Measurements from ENCODE around the gene NEK11.
A peak's percentile ranks its signal among the peaks of the same experiment; 100 is the strongest.
"Not testable (repeated sequence)": the region's sequence is repeated elsewhere in the genome, so short reads cannot be mapped to it uniquely, and the experiment has no call there.

Gene NEK11

GRCh38 chr3:131357275-131357674 lies 330.6 kb downstream of the NEK11 start:
- no peak for DNase-seq

- DNase-seq = no peak
These were observed 333.6 kb downstream of the NEK11 start for GRCh38 chr3:131360191-131360755.

- peak; percentile 27 for DNase-seq
These were observed 334.4 kb downstream of the NEK11 start for GRCh38 chr3:131361066-131361463.

GRCh38 chr3:131361464-131362421 lies 335.1 kb downstream of the NEK11 start:
- peak; percentile 88 for DNase-seq

- DNase-seq = no peak
These were observed 336.6 kb downstream of the NEK11 start for GRCh38 chr3:131363275-131363674.

- no peak for DNase-seq
These were observed 344.4 kb downstream of the NEK11 start for GRCh38 chr3:131370935-131371687.

- no peak for DNase-seq
These were observed 345.0 kb downstream of the NEK11 start for GRCh38 chr3:131371688-131372066.

- DNase-seq = no peak
These were observed 348.1 kb downstream of the NEK11 start for GRCh38 chr3:131374741-131375140.

GRCh38 chr3:131380821-131381444 lies 354.3 kb downstream of the NEK11 start:
- DNase-seq = not testable (repeated sequence)

GRCh38 chr3:131381445-131382291 lies 355.0 kb downstream of the NEK11 start, which contains the start of gene NUDT16:
Gene NUDT16, plus strand, starts transcription at chr3:131381774. Its CDS starts 31 bp downstream, at chr3:131381805.
- peak; percentile 93 for DNase-seq

- DNase-seq = no peak
These were observed 359.9 kb downstream of the NEK11 start for GRCh38 chr3:131386429-131387165.

GRCh38 chr3:131387796-131388489 lies 361.3 kb downstream of the NEK11 start:
- DNase-seq = no peak

GRCh38 chr3:131388490-131388799 lies 361.8 kb downstream of the NEK11 start:
- DNase-seq = no peak

- no peak for DNase-seq
These were observed 363.7 kb downstream of the NEK11 start for GRCh38 chr3:131390331-131390730.

- no peak for DNase-seq
These were observed 366.4 kb downstream of the NEK11 start for GRCh38 chr3:131393051-131393450.

GRCh38 chr3:131393868-131394267 lies 367.2 kb downstream of the NEK11 start:
- DNase-seq = no peak

- no peak for DNase-seq
These were observed 367.7 kb downstream of the NEK11 start for GRCh38 chr3:131394400-131394799.

- DNase-seq = no peak
These were observed 369.5 kb downstream of the NEK11 start for GRCh38 chr3:131396170-131396569.

GRCh38 chr3:131397889-131398288 lies 371.2 kb downstream of the NEK11 start:
- no peak for DNase-seq
